ENCODE data around the gene XPNPEP3. TPM values are rescaled to one million over a fixed set of nuclear protein-coding genes. Genes with fewer than 3 reads are reported as not detected.

Gene XPNPEP3
- total RNA-seq, 4 donors from 2014 or later, result 10.1 to 19.1 (median 12.2) TPM

DNA sequence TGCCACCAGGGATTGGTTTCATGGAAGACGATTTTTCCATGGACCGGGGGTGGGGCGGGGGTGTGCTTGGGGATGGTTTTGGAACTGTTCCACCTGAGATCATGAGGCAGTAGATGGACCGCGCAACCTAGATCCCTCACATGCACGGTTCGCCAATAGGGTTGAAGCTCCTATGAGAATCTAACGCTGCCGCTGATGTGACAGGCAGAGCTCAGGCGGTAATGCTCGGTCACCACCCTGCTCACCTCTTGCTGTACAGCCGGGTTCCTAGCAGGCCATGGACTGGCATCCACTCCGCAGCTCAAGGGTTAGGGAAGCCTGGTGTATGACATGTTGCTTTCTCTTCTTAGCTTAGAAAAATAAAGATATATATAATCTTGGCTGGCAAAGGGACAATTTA is 116.2 kb downstream of the XPNPEP3 start:
- DNase-seq (ENCODE audit: low spot score), result no peak
- TF ChIP-seq, protein P1, sequence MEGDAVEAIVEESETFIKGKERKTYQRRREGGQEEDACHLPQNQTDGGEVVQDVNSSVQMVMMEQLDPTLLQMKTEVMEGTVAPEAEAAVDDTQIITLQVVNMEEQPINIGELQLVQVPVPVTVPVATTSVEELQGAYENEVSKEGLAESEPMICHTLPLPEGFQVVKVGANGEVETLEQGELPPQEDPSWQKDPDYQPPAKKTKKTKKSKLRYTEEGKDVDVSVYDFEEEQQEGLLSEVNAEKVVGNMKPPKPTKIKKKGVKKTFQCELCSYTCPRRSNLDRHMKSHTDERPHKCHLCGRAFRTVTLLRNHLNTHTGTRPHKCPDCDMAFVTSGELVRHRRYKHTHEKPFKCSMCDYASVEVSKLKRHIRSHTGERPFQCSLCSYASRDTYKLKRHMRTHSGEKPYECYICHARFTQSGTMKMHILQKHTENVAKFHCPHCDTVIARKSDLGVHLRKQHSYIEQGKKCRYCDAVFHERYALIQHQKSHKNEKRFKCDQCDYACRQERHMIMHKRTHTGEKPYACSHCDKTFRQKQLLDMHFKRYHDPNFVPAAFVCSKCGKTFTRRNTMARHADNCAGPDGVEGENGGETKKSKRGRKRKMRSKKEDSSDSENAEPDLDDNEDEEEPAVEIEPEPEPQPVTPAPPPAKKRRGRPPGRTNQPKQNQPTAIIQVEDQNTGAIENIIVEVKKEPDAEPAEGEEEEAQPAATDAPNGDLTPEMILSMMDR (IDR thresholded peaks at IDR 0.05), result no peak
- ATAC-seq (ENCODE audit: low FRiP score), result no peak

DNA sequence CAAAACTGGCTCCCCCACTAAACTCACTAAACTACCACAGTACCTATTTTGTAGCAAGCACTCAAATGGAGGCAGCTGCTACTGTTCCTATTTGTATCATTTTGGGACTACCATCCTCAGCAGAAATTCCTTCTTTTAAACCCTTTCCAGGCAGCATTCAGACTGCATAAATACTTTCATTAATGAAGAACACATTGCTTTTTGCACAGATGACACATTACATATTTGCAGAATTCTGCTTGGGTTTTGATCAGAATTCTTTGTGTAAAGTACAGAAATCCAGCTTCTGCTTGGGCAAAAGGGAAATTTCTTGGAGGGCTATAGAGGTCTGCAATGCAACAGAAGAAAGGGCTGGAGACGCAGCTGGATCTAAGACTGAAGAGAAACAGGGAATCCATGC is 118.4 kb downstream of the XPNPEP3 start:
- TF ChIP-seq, protein P1 (IDR thresholded peaks at IDR 0.05), result no peak
- DNase-seq (ENCODE audit: low spot score) (no peak), ATAC-seq (ENCODE audit: low FRiP score) (no peak)

DNA sequence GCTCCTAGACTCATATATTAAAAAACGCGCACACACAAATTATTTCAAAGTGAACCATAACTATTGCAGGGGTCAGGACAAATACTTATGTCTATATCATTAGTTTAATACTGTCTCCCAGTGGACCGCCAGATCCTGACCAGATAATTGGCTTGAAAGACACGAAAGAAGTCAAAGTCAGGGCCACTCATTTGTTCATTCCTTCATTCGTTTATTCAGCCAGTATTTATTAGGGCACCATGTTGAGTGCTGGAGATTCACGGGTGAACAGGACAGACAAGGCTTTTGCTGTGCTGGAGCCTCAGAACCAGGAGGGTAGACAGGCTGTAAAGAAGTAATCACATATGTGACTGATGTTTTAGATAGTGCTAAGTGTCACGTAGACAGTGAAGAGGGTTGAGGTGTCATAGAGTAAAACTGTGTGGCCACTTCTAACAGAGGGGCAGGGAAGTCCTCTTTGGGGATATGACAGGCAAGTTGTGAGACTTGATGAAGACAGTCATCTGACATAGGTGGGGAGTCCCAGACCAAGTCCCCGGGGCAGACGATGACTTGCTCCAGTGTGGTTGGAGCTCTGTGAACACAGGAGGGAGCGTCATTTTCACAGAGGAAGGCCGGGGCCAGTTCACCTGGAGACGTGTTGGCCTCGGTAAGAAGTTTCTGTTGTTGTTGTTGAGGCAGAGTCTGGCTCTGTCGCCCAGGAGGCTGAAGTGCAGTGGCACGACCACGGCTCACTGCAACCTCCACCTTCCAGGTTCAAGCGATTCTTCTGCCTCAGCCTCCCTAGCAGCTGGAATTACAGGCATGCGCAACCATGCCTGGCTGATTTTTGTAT is 120.1 kb downstream of the XPNPEP3 start:
- TF ChIP-seq, protein P1 (IDR thresholded peaks at IDR 0.05), result no peak
- DNase-seq (ENCODE audit: low spot score) (no peak), ATAC-seq (ENCODE audit: low FRiP score) (no peak)

DNA sequence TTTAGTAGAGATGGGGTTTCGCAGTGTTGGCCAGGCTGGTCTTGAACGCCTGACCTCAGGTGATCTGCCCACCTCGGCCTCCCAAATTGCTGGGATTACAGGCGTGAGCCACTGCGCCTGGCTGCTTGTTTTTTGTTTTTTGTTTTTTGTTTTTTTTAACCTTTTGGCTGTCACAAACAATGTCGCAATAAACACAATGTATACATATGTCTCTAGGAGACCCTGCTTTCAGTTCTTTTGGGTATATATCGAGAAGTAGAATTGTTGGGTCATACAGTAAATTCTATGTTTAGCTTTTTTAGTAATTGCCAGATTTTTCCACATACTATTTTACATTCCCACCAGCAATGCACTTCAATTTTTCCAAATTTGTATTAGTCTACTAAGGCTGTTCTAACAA is 122.2 kb downstream of the XPNPEP3 start:
- TF ChIP-seq, protein P1 (IDR thresholded peaks at IDR 0.05), result no peak
- ATAC-seq (ENCODE audit: low FRiP score) (no peak), DNase-seq (ENCODE audit: low spot score) (no peak)

DNA sequence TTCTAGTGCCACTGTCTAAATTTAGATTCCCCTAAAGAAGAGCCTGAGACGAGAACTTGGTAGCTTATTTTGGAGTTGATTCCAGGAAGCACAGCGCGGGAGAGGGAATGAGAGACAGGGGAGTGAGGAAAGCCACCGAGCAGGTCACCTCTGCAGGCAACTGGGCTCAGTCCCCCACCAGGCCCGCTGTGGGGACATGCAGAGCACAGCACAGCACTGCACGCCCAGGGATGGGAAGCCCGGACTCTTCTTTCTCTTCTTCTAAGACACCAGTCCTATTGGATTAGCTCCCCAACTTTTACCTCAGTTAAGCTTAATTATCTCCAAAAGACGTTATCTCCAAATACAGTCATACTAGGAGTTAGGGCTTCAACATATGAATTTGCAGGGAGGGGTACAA is 122.9 kb downstream of the XPNPEP3 start:
- ATAC-seq (ENCODE audit: low FRiP score), result no peak
- no peak for DNase-seq (ENCODE audit: low spot score)
- TF ChIP-seq, protein P1 (IDR thresholded peaks at IDR 0.05), result no peak

Small RNA genes lying within 50 kb of the gene (small RNA-seq; reads per million reads assigned to genes)
- gene MIR4766 (not detected), gene RF00017 (not detected), gene RNU6-379P (not detected)

Other genes with a start within 250 kb of the XPNPEP3 start
- 10 to 100 TPM; 36.0 to 76.3 (median 54.7) TPM for gene MRTFA, start 220.4 kb upstream of the XPNPEP3 start, total RNA-seq
- gene MCHR1, start 177.7 kb upstream of the XPNPEP3 start, total RNA-seq, result not detected
- 10 to 100 TPM; 15.1 to 17.8 (median 16.3) TPM for gene SLC25A17, start 37.8 kb upstream of the XPNPEP3 start, total RNA-seq
- 100 to 1,000 TPM; 118 to 228 (median 185) TPM for gene ST13, start 509 bp upstream of the XPNPEP3 start, total RNA-seq
- gene DNAJB7, start 5.0 kb downstream of the XPNPEP3 start, total RNA-seq, result not detected
- gene RBX1, start 94.2 kb downstream of the XPNPEP3 start, total RNA-seq, result 10 to 100 TPM; 27.1 to 41.0 (median 39.1) TPM
- gene EP300, start 235.4 kb downstream of the XPNPEP3 start, total RNA-seq, result 10 to 100 TPM; 49.6 to 68.3 (median 58.7) TPM